T-cell (primary cell): ENCODE results near the gene ADAM10. TPM values are rescaled to one million over a fixed set of nuclear protein-coding genes. Genes with fewer than 3 reads are reported as not detected.

Experiments used
- ATAC-seq, 4 experiments: fragments of 200-7000 bp in 3 of 4; fragments of 150-1000 bp in 1 of 4; cut with Tn5 transposase; replicated peaks in 1 of 4; 1 replicate in 3 of 4; 2 replicates in 1 of 4; pipeline ENCODE4 v1.10.0; 2021; ENCODE audit warnings: moderate library complexity in 3 of 4, mild to moderate bottlenecking in 2 of 4, moderate number of reproducible peaks in 1 of 4
- CTCF ChIA-PET, 2 donors: fragments of 300-600 bp; sonication (Branson Sonifier 250); formaldehyde crosslinking; loops; one replicate each; lab custom pipeline; 2022; ENCODE audit warnings: antibody characterized with exemption in 2 of 2; lab: Charles Lee
- POLR2A ChIA-PET, 2 donors: fragments of 300-600 bp; sonication (Branson Sonifier 250); formaldehyde crosslinking; loops; one replicate each; lab custom pipeline; 2022; ENCODE audit warnings: antibody characterized with exemption in 2 of 2; lab: Charles Lee
- DNase-seq, 35 experiments: peaks; one replicate each; pipeline versions ENCODE4 v3.0.0 to v3.0.0-alpha.2; 2013 to 2023
- H3K27ac ChIP-seq: one replicate; pipeline ENCODE4 v1.5.1; 2013; ENCODE audit warnings: low read length
- H3K27me3 ChIP-seq, 2 experiments: replicated peaks in 1 of 2; 1 replicate in 1 of 2; 2 replicates in 1 of 2; pipeline versions ENCODE4 v1.6.1 to v1.7.0; 2013; ENCODE audit warnings: low read length in 1 of 2, mixed read lengths in 1 of 2; ENCODE audit not compliant: control insufficient read depth in 2 of 2, insufficient read depth in 2 of 2; ENCODE audit errors: extremely low read depth in 1 of 2
- H3K36me3 ChIP-seq, 2 donors: 1 replicate in 1 of 2; 2 replicates in 1 of 2; pipeline versions ENCODE4 v1.6.1 to v1.7.0; 2013; ENCODE audit warnings: low read length in 1 of 2; ENCODE audit not compliant: control insufficient read depth in 2 of 2, insufficient read depth in 1 of 2; ENCODE audit errors: extremely low read depth in 1 of 2
- H3K4me1 ChIP-seq, 2 experiments: 1 replicate in 1 of 2; 2 replicates in 1 of 2; pipeline versions ENCODE4 v1.6.1 to v1.7.0; 2013; ENCODE audit warnings: low read length in 2 of 2, mixed read lengths in 1 of 2; ENCODE audit not compliant: insufficient read depth in 2 of 2, control insufficient read depth in 1 of 2; ENCODE audit errors: extremely low read depth in 1 of 2
- H3K4me3 ChIP-seq, 2 donors: 1 replicate in 1 of 2; 2 replicates in 1 of 2; pipeline versions ENCODE4 v1.5.1 to v1.7.0; 2013; ENCODE audit warnings: mild to moderate bottlenecking in 2 of 2, low read length in 1 of 2, moderate library complexity in 1 of 2; ENCODE audit not compliant: control insufficient read depth in 1 of 2; ENCODE audit errors: extremely low read depth in 1 of 2
- H3K9me3 ChIP-seq: 2 replicates; pipeline ENCODE4 v1.7.0; 2013
- H3K27ac Mint-ChIP-seq, 2 donors: one replicate each; pipeline ENCODE4 v1.8.0; 2020 to 2021; ENCODE audit warnings: mild to moderate bottlenecking in 2 of 2, mixed read lengths in 2 of 2
- H3K27me3 Mint-ChIP-seq, 2 donors: one replicate each; pipeline ENCODE4 v1.8.0; 2021 to 2022; ENCODE audit warnings: mixed read lengths in 2 of 2
- H3K36me3 Mint-ChIP-seq: one replicate; pipeline ENCODE4 v1.8.0; 2021; ENCODE audit warnings: mixed read lengths
- H3K4me1 Mint-ChIP-seq, 3 donors: one replicate each; pipeline ENCODE4 v1.8.0; 2020 to 2022; ENCODE audit warnings: mixed read lengths in 3 of 3, mild to moderate bottlenecking in 1 of 3
- H3K4me3 Mint-ChIP-seq, 3 donors: one replicate each; pipeline ENCODE4 v1.8.0; 2020 to 2022; ENCODE audit warnings: mild to moderate bottlenecking in 3 of 3, mixed read lengths in 3 of 3, moderate library complexity in 3 of 3
- H3K9me3 Mint-ChIP-seq, 3 donors: one replicate each; pipeline ENCODE4 v1.8.0; 2020 to 2022; ENCODE audit warnings: mixed read lengths in 3 of 3
- WGBS: methylation state at CpG from one replicate; pipeline ENCODE4 v1.1.5; 2013; ENCODE audit warnings: missing lambda C conversion rate; ENCODE audit not compliant: insufficient coverage; 5-methylcytosine and 5-hydroxymethylcytosine counted together
- total RNA-seq, 35 experiments: library from RNA in 6 of 35; stranded (reverse) in 6 of 35; fragments of 120-200 nt in 1 of 35; gene quantifications; one replicate each; pipeline versions ENCODE4 v1.2.1 to v1.2.4 and lab custom pipeline; 2013 to 2026

The ADAM10 gene
- total RNA-seq, 5 donors from 2014 or later (not counting 1 experiment from before 2014, with no cell fraction given) = 99.5 to 146 (median 113) TPM

GRCh38 chr15:58684036-58684710 is 65.3 kb downstream of the ADAM10 start:
- POLR2A ChIA-PET = interaction anchor here in 1 of 2 donors (0.6 kb wide), 1 partner anchor 66 kb away, joined by 3 read pairs; no protein-coding TSS in a partner anchor
- Mint-ChIP-seq H3K4me1 (peaks cover 39 to 42% (median 40%) of the 10 kb centered on the region in 3 donors), H3K9me3 (no peaks in the 10 kb centered on the region), H3K27me3 (no peaks in the 10 kb centered on the region), H3K4me3 (no peak overlapping the region), H3K36me3 (peaks cover 19% of the 10 kb centered on the region), H3K27ac (no peak overlapping the region)
- Histone ChIP-seq H3K4me3 (no peak overlapping the region), H3K9me3 (no peaks in the 10 kb centered on the region), H3K27ac (no peak overlapping the region), H3K4me1 (peaks cover 0 to 7% of the 10 kb centered on the region in 2 experiments), H3K27me3 (no peaks in the 10 kb centered on the region), H3K36me3 (peaks cover 2% of the 10 kb centered on the region in 2 donors)
- ATAC-seq = no peak
- no peak for DNase-seq
- WGBS = no CpG with 5 or more reads among the region's 3 CpGs
- CTCF ChIA-PET = interaction anchor here in 1 of 2 donors (0.7 kb wide), 1 partner anchor 226 kb away, joined by 7 read pairs; no protein-coding TSS in a partner anchor

DNA sequence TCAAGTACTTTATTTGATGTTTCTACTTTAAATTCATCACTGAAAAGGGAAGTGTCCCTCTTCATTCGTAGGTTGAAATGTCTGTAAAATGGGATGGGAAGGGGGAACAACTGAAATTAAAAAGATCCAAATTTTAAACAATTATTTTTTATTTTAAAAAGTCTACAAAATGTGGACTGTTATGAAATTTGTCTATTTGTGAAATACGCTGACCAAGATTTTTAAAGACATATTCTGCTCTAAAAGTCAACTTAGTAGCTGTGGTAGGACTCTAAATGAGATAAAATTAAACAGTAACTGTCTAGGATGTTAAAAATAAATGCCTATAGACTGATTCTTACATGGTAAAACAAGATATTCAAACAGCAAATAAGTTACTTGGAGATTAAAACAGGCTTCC is 67.3 kb downstream of the ADAM10 start:
- H3K4me1 Mint-ChIP-seq = peaks cover 33 to 41% (median 36%) of the 10 kb centered on the region in 3 donors
- no peak overlapping the region for H3K27ac ChIP-seq
- POLR2A ChIA-PET = no interaction called here
- no peaks in the 10 kb centered on the region for H3K9me3 Mint-ChIP-seq
- peaks cover 0 to 4% of the 10 kb centered on the region in 2 experiments for H3K4me1 ChIP-seq
- H3K27me3 ChIP-seq = no peaks in the 10 kb centered on the region
- no CpG with 5 or more reads among the region's 2 CpGs for WGBS
- DNase-seq = no peak
- no peaks in the 10 kb centered on the region for H3K9me3 ChIP-seq
- CTCF ChIA-PET = no interaction called here
- peaks cover 2 to 6% of the 10 kb centered on the region in 2 donors for H3K36me3 ChIP-seq
- H3K4me3 Mint-ChIP-seq = no peak overlapping the region
- ATAC-seq = no peak
- H3K36me3 Mint-ChIP-seq = peaks cover 28% of the 10 kb centered on the region
- H3K27me3 Mint-ChIP-seq = no peaks in the 10 kb centered on the region
- no peak overlapping the region for H3K27ac Mint-ChIP-seq
- H3K4me3 ChIP-seq = no peak overlapping the region

DNA sequence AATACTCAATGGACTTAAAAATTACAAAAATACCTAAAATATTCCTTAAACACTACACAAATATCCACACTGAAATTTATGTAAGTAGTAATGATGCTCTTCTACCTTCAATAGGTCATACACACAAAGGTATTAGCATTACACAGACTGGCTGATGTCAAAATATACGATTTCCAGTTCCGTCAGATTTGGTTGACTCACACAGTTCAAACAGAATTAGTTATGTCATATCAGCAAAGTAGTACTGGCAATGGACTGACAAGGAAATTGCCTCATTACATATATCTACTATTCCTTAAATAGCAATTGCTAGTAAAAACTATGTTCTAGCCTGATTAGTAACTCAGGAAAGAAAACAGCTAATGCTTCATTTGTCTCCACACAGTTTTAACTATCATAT is 70.8 kb downstream of the ADAM10 start:
- no CpG with 5 or more reads among the region's 2 CpGs for WGBS
- Mint-ChIP-seq H3K4me1 (peaks cover 20 to 26% (median 22%) of the 10 kb centered on the region in 3 donors), H3K27ac (no peak overlapping the region), H3K36me3 (peaks cover 27% of the 10 kb centered on the region), H3K27me3 (no peaks in the 10 kb centered on the region), H3K9me3 (no peaks in the 10 kb centered on the region), H3K4me3 (no peak overlapping the region)
- ChIA-PET CTCF (no interaction called here), POLR2A (no interaction called here)
- no peaks in the 10 kb centered on the region for H3K27me3 ChIP-seq
- no peak overlapping the region for H3K27ac ChIP-seq
- no peak for DNase-seq
- ATAC-seq = no peak
- H3K9me3 ChIP-seq = no peaks in the 10 kb centered on the region
- H3K36me3 ChIP-seq = peaks cover 2 to 11% of the 10 kb centered on the region in 2 donors
- no peaks in the 10 kb centered on the region for H3K4me1 ChIP-seq
- no peak overlapping the region for H3K4me3 ChIP-seq

DNA sequence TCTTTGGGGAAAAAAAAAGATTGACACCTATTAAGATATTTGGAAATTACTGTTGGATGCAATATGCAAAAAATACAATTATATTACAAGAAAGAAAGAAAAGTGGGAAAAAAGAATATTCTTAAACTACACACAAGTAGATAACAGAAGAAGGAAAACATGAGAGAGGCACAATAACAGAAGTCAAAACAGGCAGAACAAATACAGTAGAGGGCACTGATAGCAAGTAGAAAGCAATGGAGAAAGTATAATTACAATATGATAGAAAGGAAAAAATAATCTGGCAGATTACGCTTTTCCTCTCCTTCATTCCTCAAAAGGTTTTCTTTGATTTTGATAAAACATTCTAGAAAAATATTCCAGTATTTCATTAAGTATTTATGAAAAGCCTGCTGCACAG is 72.1 kb downstream of the ADAM10 start:
- H3K9me3 Mint-ChIP-seq = no peaks in the 10 kb centered on the region
- Histone ChIP-seq H3K4me3 (no peak overlapping the region), H3K9me3 (no peaks in the 10 kb centered on the region), H3K4me1 (no peaks in the 10 kb centered on the region), H3K27me3 (no peaks in the 10 kb centered on the region), H3K27ac (no peak overlapping the region), H3K36me3 (peaks cover 2 to 12% of the 10 kb centered on the region in 2 donors)
- WGBS = no CpG with 5 or more reads among the region's 1 CpG
- H3K36me3 Mint-ChIP-seq = peaks cover 34% of the 10 kb centered on the region
- no peak overlapping the region for H3K27ac Mint-ChIP-seq
- DNase-seq = no peak
- ChIA-PET POLR2A (no interaction called here), CTCF (no interaction called here)
- no peak overlapping the region for H3K4me3 Mint-ChIP-seq
- no peaks in the 10 kb centered on the region for H3K27me3 Mint-ChIP-seq
- peaks cover 18 to 22% (median 18%) of the 10 kb centered on the region in 3 donors for H3K4me1 Mint-ChIP-seq
- ATAC-seq = no peak

DNA sequence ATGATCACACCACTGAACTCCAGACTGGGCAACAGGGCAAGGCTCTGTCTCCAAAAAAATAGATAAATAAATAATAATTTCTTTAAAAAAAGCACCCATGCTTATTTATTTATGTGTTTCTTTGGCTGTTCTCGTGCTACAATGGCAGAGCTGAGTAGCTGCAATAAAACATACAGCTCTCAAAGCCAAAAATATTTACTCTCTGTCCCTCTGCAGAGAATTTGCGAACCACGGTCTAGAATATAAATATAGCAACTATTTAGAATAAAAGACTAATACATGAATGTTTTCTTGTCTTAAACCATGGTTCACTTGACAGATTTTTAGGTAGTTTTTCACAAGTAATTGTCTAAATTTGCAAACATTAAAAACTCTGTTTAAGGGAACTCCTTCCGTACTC is 72.7 kb downstream of the ADAM10 start:
- H3K27ac Mint-ChIP-seq = no peak overlapping the region

DNA sequence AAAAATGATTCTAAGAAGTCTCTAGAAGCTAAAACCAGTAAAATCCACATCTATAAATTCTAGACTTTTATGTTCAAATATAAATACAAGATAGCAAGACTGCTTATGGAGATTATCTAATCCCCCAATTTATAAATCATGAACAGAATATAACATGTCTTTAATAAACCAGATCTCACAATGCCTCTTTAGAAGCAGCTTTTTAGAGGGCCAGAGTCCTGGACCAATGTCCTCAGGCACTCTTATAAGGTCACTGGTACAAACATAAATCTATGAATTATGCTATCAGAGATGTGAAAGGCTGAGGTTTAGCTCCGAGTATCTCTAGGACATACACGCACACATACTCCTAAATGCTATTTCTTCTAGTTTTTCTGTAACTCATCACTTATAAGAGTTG is 78.3 kb downstream of the ADAM10 start:
- Histone ChIP-seq H3K27me3 (no peaks in the 10 kb centered on the region), H3K27ac (no peak overlapping the region), H3K4me3 (no peak overlapping the region), H3K4me1 (no peaks in the 10 kb centered on the region), H3K9me3 (no peaks in the 10 kb centered on the region), H3K36me3 (peaks cover 0 to 10% of the 10 kb centered on the region in 2 donors)
- ChIA-PET CTCF (no interaction called here), POLR2A (no interaction called here)
- no CpG with 5 or more reads among the region's 2 CpGs for WGBS
- Mint-ChIP-seq H3K27ac (no peak overlapping the region), H3K27me3 (no peaks in the 10 kb centered on the region), H3K9me3 (no peaks in the 10 kb centered on the region), H3K4me1 (peaks cover 6 to 7% (median 6%) of the 10 kb centered on the region in 3 donors), H3K36me3 (peaks cover 37% of the 10 kb centered on the region), H3K4me3 (no peak overlapping the region)
- DNase-seq (no peak), ATAC-seq (no peak)

More for the DNA sequence above, 72.7 kb downstream of the ADAM10 start:
- Mint-ChIP-seq H3K9me3 (no peaks in the 10 kb centered on the region), H3K36me3 (peaks cover 38% of the 10 kb centered on the region), H3K27me3 (no peaks in the 10 kb centered on the region), H3K4me3 (no peak overlapping the region), H3K4me1 (peaks cover 15 to 18% (median 16%) of the 10 kb centered on the region in 3 donors)
- no peak for ATAC-seq
- no peaks in the 10 kb centered on the region for H3K9me3 ChIP-seq
- no CpG with 5 or more reads among the region's 4 CpGs for WGBS
- no peak overlapping the region for H3K27ac ChIP-seq
- ChIA-PET POLR2A (no interaction called here), CTCF (interaction anchor here in 1 of 2 donors (0.8 kb wide), 1 partner anchor 74 kb away, joined by 3 read pairs; no protein-coding TSS in a partner anchor)
- H3K4me3 ChIP-seq = no peak overlapping the region
- H3K4me1 ChIP-seq = no peaks in the 10 kb centered on the region
- H3K36me3 ChIP-seq = peaks cover 2 to 16% of the 10 kb centered on the region in 2 donors
- no peaks in the 10 kb centered on the region for H3K27me3 ChIP-seq
- DNase-seq = no peak
